ENCODE results near the gene PDZD2. TPM values are rescaled to one million over a fixed set of nuclear protein-coding genes. Genes with fewer than 3 reads are reported as not detected.

Gene PDZD2
- total RNA-seq, 1 donor from 2014 or later: 23.3 TPM

DNA sequence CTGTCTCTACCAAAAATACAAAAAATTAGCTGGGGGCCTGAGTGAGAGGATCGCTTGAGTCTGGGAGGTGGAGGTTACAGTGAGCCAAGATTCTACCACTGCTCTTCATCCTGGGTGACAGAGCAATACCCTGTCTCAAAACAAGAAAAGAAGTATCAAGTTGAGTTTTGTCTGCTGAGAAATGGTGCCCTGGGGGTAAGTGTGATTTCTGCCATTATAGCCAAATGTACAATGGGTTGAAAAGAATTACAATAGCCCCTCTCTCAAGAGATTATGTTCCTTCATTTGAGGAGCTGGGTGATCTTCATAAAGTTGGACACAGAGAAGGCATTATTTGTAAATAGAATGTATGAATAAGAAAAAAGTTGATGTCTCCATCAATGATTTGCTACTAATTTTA lies 345.8 kb downstream of the PDZD2 start:
- Mint-ChIP-seq H3K27ac (ENCODE audit: unreplicated experiment) (no peak overlapping the region), H3K9me3 (ENCODE audit: unreplicated experiment) (no peaks in the 10 kb centered on the region), H3K36me3 (ENCODE audit: unreplicated experiment) (peaks cover 12% of the 10 kb centered on the region), H3K27me3 (ENCODE audit: unreplicated experiment) (peaks cover 2% of the 10 kb centered on the region), H3K4me3 (ENCODE audit: unreplicated experiment) (no peak overlapping the region), H3K4me1 (ENCODE audit: low read depth, unreplicated experiment) (peaks cover 2% of the 10 kb centered on the region)
- DNase-seq: no peak
- TF ChIP-seq, protein P1, sequence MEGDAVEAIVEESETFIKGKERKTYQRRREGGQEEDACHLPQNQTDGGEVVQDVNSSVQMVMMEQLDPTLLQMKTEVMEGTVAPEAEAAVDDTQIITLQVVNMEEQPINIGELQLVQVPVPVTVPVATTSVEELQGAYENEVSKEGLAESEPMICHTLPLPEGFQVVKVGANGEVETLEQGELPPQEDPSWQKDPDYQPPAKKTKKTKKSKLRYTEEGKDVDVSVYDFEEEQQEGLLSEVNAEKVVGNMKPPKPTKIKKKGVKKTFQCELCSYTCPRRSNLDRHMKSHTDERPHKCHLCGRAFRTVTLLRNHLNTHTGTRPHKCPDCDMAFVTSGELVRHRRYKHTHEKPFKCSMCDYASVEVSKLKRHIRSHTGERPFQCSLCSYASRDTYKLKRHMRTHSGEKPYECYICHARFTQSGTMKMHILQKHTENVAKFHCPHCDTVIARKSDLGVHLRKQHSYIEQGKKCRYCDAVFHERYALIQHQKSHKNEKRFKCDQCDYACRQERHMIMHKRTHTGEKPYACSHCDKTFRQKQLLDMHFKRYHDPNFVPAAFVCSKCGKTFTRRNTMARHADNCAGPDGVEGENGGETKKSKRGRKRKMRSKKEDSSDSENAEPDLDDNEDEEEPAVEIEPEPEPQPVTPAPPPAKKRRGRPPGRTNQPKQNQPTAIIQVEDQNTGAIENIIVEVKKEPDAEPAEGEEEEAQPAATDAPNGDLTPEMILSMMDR (IDR thresholded peaks at IDR 0.05; ENCODE audit: partially characterized antibody, unreplicated experiment): no peak

DNA sequence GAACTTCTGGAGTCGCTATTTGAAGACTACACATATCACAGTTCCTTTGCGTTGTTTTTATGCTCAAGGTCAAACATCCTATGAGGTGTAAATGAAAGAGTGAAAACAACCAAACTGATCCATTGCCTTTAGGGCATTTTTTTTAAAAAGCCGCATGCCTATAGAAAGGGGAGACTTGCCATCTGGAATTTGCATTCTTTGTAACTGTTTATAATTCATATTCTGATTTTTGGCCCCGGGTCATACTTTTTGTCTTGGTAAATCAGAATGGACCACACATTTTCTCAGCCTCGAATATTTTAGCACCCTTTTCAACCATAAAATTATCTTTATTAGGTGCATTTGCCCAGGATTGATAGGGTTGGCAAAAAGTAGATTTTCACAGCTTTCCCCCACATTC lies 347.2 kb downstream of the PDZD2 start:
- TF ChIP-seq, protein P1 (IDR thresholded peaks at IDR 0.05; ENCODE audit: partially characterized antibody, unreplicated experiment): no peak
- Mint-ChIP-seq H3K4me1 (ENCODE audit: low read depth, unreplicated experiment) (peaks cover 12% of the 10 kb centered on the region), H3K27ac (ENCODE audit: unreplicated experiment) (no peak overlapping the region), H3K27me3 (ENCODE audit: unreplicated experiment) (peaks cover 2% of the 10 kb centered on the region), H3K9me3 (ENCODE audit: unreplicated experiment) (peaks cover 3% of the 10 kb centered on the region), H3K36me3 (ENCODE audit: unreplicated experiment) (peaks cover 12% of the 10 kb centered on the region), H3K4me3 (ENCODE audit: unreplicated experiment) (no peak overlapping the region)
- no peak for DNase-seq

DNA sequence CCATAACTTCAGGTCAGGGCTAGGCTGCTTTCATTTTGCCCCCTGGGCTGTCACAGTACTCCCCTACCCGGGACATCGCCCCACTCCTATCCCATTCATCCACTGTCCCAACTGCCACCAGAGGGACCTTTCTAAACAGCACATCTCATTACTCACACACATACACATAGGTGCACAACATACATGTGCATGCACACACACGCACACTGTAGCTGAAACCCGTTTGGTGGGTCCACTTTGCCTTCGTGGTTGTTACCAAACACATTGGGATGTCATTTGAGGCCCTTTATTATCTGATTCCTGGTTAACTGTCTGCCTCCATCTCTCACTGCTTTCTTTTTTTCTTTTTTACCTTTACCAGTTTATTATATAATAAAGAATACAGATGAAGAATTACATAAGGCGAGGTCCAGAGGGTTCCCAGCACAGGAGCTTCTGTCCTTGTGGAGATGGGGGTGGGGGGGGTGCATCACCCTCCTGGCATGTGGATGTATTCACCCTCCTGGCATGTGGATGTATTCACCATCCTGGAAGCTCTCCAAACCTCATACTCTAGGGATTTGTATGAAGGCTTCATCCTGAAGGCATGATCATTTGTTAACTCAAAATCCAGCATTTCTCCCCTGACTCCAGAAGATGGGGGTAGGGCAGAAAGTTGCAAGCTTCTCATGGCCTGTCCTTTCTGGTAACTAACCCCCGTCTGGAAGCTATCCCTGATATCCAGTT lies 349.2 kb downstream of the PDZD2 start:
- TF ChIP-seq, protein P1 (IDR thresholded peaks at IDR 0.05; ENCODE audit: partially characterized antibody, unreplicated experiment): no peak
- peaks cover 3% of the 10 kb centered on the region for H3K9me3 Mint-ChIP-seq (ENCODE audit: unreplicated experiment)
- peaks cover 2% of the 10 kb centered on the region for H3K27me3 Mint-ChIP-seq (ENCODE audit: unreplicated experiment)
- no peak for DNase-seq
- H3K4me3 Mint-ChIP-seq (ENCODE audit: unreplicated experiment): no peak overlapping the region
- no peak overlapping the region for H3K27ac Mint-ChIP-seq (ENCODE audit: unreplicated experiment)
- H3K36me3 Mint-ChIP-seq (ENCODE audit: unreplicated experiment): peaks cover 5% of the 10 kb centered on the region
- H3K4me1 Mint-ChIP-seq (ENCODE audit: low read depth, unreplicated experiment): peaks cover 12% of the 10 kb centered on the region

DNA sequence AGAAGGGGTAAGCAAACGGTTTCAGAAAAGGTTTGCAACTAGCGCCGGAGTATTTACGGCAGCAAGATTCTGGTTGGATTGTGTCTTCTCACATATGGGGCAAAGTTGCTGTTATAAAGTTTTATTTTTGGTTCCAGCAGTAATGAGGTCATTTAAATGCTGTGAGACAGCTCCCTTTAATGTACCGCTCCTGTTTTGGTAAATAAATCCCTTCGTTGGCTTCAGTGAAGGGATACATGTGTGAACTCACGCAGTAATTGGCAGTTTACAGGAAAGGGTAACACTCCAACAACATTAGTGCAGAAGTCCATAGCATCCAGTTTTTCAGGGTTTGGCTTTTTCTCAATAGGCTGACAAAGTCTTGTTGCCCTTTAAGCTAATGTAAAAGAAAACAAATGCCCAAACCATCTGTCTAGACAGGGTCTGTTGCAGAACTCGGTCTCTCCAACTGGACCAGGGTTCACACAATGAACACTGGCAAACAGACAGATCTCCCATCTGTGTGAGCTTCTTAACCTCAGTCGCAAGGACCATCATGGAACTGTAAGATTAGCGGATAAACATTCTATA lies 351.2 kb downstream of the PDZD2 start:
- peaks cover 3% of the 10 kb centered on the region for H3K9me3 Mint-ChIP-seq (ENCODE audit: unreplicated experiment)
- TF ChIP-seq, protein P1 (IDR thresholded peaks at IDR 0.05; ENCODE audit: partially characterized antibody, unreplicated experiment): no peak
- peak overlapping the region; percentile 75 for H3K27ac Mint-ChIP-seq (ENCODE audit: unreplicated experiment)
- peaks cover 12% of the 10 kb centered on the region for H3K4me1 Mint-ChIP-seq (ENCODE audit: low read depth, unreplicated experiment)
- DNase-seq: no peak
- no peaks in the 10 kb centered on the region for H3K27me3 Mint-ChIP-seq (ENCODE audit: unreplicated experiment)
- no peak overlapping the region for H3K4me3 Mint-ChIP-seq (ENCODE audit: unreplicated experiment)
- peaks cover 5% of the 10 kb centered on the region for H3K36me3 Mint-ChIP-seq (ENCODE audit: unreplicated experiment)

DNA sequence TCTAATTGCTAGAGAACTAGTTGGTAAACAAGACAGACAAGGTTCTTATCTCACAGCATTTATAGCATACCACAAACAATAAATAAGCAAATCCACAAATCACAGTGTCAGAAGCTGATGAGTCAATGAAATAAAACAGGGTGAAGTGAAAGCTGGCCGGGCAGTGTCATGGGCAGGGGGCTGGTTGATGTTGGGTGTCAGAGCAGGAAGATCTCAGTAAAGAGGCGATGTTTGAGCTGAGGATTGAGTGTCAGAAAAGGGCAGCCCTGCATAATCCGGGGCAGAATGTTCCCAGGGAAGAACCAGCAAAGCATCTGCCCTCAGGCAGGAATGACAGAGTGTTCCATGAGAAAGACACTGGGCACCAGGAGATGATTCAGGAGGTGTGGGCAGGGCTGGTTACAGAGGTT lies 351.8 kb downstream of the PDZD2 start:
- Mint-ChIP-seq H3K27me3 (ENCODE audit: unreplicated experiment) (no peaks in the 10 kb centered on the region), H3K4me1 (ENCODE audit: low read depth, unreplicated experiment) (peaks cover 12% of the 10 kb centered on the region), H3K27ac (ENCODE audit: unreplicated experiment) (peak overlapping the region; percentile 75), H3K9me3 (ENCODE audit: unreplicated experiment) (peaks cover 3% of the 10 kb centered on the region), H3K4me3 (ENCODE audit: unreplicated experiment) (peak overlapping the region; percentile 1), H3K36me3 (ENCODE audit: unreplicated experiment) (peaks cover 5% of the 10 kb centered on the region)
- no peak for DNase-seq
- TF ChIP-seq, protein P1 (IDR thresholded peaks at IDR 0.05; ENCODE audit: partially characterized antibody, unreplicated experiment): no peak

All from glutamatergic neuron (in vitro differentiated cells).